ENCODE data around the gene POLR3E.

POLR3E gene

GRCh38 chr16:22297114-22297870, at the start of gene POLR3E:
Gene POLR3E (plus strand): TSS chr16:22297409. CDS start chr16:22302969, 5,560 bp downstream.
- peak; percentile 98 for TF ChIP-seq CTCF (IDR thresholded peaks at IDR 0.05; ENCODE audit: control insufficient read depth, extremely low read depth, insufficient read depth)
- H3K4me3 ChIP-seq (ENCODE audit: low read depth, low read length): peak within 1 kb of the TSS; percentile 92
- peak; percentile 87 for DNase-seq (ENCODE audit: low read depth)

GRCh38 chr16:22250522-22250921, 46.7 kb upstream of the POLR3E start:
- no peak overlapping the region for H3K4me3 ChIP-seq (ENCODE audit: low read depth, low read length)
- DNase-seq (ENCODE audit: low read depth): no peak
- no peak for TF ChIP-seq CTCF (IDR thresholded peaks at IDR 0.05; ENCODE audit: control insufficient read depth, extremely low read depth, insufficient read depth)

GRCh38 chr16:22252317-22252716, 44.9 kb upstream of the POLR3E start:
- H3K4me3 ChIP-seq (ENCODE audit: low read depth, low read length): no peak overlapping the region
- TF ChIP-seq CTCF (IDR thresholded peaks at IDR 0.05; ENCODE audit: control insufficient read depth, extremely low read depth, insufficient read depth): no peak
- no peak for DNase-seq (ENCODE audit: low read depth)

- TF ChIP-seq CTCF (IDR thresholded peaks at IDR 0.05; ENCODE audit: control insufficient read depth, extremely low read depth, insufficient read depth): no peak
- H3K4me3 ChIP-seq (ENCODE audit: low read depth, low read length): no peak overlapping the region
- DNase-seq (ENCODE audit: low read depth): no peak
Measured at GRCh38 chr16:22253272-22253671, 43.9 kb upstream of the POLR3E start.

- H3K4me3 ChIP-seq (ENCODE audit: low read depth, low read length): no peak overlapping the region
- no peak for DNase-seq (ENCODE audit: low read depth)
- TF ChIP-seq CTCF (IDR thresholded peaks at IDR 0.05; ENCODE audit: control insufficient read depth, extremely low read depth, insufficient read depth): no peak
Measured at GRCh38 chr16:22255335-22255734, 41.9 kb upstream of the POLR3E start.

- no peak for TF ChIP-seq CTCF (IDR thresholded peaks at IDR 0.05; ENCODE audit: control insufficient read depth, extremely low read depth, insufficient read depth)
- no peak overlapping the region for H3K4me3 ChIP-seq (ENCODE audit: low read depth, low read length)
- DNase-seq (ENCODE audit: low read depth): no peak
Measured at GRCh38 chr16:22257440-22257839, 39.8 kb upstream of the POLR3E start.

- TF ChIP-seq CTCF (IDR thresholded peaks at IDR 0.05; ENCODE audit: control insufficient read depth, extremely low read depth, insufficient read depth): no peak
- DNase-seq (ENCODE audit: low read depth): no peak
- no peak overlapping the region for H3K4me3 ChIP-seq (ENCODE audit: low read depth, low read length)
Measured at GRCh38 chr16:22260490-22260889, 36.7 kb upstream of the POLR3E start.
